GM04504 (cell line): ENCODE data around the gene PKD1L1.
"Not testable (repeated sequence)": the region's sequence is repeated elsewhere in the genome, so short reads cannot be mapped to it uniquely, and the experiment has no call there.

Experiments
- DNase-seq: peaks from one replicate; pipeline ENCODE4 v3.0.0-alpha.2; 2012; ENCODE audit warnings: low read depth

Gene PKD1L1, protein sequence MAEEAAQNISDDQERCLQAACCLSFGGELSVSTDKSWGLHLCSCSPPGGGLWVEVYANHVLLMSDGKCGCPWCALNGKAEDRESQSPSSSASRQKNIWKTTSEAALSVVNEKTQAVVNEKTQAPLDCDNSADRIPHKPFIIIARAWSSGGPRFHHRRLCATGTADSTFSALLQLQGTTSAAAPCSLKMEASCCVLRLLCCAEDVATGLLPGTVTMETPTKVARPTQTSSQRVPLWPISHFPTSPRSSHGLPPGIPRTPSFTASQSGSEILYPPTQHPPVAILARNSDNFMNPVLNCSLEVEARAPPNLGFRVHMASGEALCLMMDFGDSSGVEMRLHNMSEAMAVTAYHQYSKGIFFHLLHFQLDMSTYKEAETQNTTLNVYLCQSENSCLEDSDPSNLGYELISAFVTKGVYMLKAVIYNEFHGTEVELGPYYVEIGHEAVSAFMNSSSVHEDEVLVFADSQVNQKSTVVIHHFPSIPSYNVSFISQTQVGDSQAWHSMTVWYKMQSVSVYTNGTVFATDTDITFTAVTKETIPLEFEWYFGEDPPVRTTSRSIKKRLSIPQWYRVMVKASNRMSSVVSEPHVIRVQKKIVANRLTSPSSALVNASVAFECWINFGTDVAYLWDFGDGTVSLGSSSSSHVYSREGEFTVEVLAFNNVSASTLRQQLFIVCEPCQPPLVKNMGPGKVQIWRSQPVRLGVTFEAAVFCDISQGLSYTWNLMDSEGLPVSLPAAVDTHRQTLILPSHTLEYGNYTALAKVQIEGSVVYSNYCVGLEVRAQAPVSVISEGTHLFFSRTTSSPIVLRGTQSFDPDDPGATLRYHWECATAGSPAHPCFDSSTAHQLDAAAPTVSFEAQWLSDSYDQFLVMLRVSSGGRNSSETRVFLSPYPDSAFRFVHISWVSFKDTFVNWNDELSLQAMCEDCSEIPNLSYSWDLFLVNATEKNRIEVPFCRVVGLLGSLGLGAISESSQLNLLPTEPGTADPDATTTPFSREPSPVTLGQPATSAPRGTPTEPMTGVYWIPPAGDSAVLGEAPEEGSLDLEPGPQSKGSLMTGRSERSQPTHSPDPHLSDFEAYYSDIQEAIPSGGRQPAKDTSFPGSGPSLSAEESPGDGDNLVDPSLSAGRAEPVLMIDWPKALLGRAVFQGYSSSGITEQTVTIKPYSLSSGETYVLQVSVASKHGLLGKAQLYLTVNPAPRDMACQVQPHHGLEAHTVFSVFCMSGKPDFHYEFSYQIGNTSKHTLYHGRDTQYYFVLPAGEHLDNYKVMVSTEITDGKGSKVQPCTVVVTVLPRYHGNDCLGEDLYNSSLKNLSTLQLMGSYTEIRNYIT (N-terminal part only)

DNA sequence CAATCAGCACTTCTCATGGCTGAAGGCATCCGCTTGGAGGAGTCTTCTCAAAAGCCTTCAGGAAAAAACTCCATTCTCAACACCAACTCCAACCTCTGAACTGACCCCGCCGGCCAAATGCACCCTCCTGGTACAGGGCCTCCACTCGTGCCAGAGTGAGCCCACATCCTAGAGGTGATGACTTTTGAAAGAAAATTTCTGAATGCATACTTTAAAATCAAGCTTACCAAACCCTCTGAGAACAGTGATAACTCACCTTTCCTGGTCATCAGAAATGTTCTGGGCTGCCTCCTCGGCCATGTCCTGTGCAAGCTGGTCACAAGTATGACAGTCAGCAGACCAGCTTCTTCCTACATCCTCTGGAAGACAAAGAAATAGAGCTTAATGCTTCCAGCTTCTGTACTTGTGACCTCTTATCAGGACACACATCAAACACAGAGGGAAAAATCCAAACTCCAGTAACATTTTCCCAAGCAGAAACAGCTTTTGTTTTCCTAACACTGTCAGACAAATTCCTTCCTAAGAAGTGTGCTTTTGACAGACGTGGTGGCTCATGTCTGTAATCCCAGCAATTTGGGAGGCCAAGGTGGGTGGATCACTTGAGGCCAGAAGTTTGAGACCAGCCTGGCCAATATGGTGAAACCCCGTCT is at the start of gene PKD1L1:
PKD1L1 (minus strand) TSS at position 326 of the 650 bp plus-strand sequence; CDS start at position 300, 26 bp downstream.
- DNase-seq: no peak

DNA sequence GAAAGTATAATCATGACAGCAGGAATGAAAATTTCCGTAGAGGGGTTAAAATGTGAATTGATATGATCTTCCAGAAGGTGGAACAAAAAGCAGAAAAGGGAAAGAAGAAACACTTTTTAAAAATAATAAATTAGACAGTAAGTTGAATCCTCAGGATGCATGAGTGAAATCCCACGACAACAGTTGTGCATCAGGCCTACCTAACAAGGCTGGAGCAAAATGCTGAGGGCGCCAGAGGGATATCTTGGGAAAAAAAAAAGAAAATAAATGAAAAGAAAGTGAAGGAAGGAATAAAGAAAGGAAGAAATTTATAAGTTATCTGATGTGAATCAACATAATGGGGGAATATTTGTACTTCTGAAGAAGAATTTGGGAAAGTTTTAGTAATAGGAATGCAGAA is 44.2 kb upstream of the PKD1L1 start:
- no peak for DNase-seq

DNA sequence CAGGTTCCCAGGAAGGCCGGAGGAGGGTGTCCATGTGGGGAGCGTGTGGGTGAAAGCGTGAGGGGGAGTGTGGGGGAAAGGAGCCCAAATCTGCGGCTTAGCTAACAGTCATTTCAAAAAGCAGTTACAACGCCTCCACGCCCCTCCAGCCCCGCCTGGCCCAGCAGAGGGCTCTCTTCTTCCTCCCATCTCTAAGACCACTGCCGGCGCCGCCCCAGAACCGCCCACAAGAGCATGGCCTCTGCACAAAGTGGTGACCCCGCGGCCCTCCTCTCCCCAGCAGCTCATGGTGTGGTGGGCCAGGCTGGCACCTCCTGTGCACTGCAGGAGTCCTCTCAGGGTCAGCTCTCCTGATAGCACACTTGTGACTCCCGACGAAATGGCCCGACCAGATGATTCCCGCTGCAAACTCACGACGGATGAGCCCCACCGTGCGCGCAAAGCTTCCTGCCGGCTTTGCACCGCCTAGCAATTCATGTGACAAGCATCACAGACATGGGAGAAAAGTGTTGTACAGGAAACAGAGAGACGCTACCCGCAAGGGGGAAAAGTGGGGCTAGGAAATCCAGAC is 43.6 kb upstream of the PKD1L1 start:
- DNase-seq: no peak

DNA sequence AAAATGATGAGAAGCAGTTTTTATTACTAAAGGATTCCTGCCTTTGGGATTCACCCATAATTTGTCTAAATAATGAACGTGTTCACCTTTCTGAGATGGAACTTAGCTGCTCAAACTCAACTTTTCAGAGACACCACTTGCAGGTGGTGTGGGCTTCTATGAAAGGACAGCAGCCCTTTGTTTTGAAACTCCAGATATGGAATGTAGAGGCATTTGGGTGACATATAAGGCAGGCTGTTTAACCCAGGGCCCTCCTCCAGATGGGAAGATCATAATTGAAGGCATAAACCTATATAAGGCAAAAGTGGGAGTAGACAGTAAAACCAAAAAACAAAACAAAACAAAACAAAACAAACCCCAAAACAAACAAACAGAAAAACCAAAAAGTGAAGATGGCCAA is 43.0 kb upstream of the PKD1L1 start:
- DNase-seq: no peak

DNA sequence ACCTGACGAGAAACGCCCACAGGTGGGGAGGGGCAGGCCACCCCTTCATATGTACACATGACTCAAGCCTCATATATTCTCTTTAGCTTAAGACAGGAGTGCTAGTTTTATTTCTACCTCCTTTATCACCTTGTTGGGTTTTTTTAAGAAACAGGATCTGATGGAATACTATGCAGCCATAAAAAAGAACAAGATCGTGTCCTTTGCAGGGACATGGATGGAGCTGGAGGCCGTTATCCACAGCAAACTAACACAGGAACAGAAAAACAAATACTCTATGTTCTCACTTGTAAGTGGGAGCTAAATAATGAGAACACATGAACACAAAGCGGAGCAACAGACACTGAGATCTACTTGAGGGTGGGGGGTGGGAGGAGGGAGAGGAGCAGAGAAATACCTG is 42.3 kb upstream of the PKD1L1 start:
- DNase-seq: no peak

DNA sequence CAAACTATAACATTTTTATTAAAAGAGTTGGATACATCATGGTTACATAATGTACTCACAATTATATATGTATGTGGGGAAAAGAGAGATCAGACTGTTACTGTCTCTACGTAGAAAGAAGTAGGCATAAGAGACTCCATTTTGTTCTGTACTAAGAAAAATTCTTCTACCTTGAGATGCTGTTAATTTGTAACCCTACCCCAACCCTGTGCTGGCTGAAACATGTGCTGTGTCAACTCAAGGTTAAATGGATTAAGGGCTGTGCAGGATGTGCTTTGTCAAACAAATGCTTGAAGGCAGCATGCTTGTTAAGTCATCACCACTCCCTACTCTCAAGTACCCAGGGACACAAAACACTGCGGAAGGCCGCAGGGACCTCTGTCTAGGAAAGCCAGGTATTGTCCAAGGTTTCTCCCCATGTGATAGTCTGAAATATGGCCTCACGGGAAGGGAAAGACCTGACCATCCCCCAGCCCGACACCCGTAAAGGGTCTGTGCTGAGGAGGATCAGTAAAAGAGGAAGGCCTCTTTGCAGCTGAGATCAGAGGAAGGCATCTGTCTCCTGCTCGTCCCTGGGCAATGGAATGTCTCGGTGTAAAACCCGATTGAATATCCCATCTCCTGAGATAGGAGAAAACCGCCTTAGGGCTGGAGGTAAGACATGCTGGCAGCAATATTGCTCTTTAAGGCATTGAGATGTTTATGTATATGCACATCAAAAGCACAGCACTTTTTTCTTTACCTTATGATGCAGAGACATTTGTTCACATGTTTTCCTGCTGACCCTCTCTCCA is 41.5 kb upstream of the PKD1L1 start:
- not testable (repeated sequence) for DNase-seq

DNA sequence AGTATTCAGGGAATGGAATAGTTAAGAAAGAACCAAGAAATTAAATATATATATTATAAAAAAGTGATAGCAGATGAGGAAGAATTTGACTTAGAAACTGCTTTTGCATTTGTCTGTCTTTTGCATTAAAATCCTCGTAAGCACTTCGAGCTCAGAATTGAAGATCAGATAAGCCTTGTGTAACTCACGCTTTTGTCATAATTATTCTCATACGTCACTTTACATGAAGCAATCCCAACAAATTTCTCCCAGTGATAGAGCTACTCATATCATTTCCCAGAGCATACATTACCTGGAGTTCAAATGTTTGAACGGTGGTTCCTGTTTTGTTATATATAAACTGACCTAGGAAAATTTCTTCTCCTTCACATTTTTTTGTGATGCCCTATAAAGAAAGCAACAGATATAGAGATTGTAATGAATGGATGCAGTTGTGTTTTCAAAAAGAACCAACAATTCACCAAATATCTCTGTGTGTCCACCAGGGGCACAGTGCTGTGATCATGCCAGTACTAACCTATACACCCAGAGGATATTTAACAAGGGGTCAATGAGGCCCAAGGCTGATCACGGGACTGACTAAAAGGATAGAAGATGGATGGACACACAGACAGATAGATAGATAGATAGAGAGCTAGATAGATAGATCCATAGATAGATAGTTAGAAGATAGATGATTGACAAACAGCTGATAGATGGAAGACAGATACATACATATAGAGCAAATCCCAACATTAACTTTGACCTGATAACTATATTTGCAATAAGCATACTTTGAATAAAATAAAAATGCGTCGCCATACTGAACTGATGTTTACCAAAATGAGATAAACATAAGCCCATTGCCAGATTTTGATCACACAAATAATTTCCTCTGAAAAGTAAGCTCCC is 40.5 kb upstream of the PKD1L1 start:
- DNase-seq: no peak

DNA sequence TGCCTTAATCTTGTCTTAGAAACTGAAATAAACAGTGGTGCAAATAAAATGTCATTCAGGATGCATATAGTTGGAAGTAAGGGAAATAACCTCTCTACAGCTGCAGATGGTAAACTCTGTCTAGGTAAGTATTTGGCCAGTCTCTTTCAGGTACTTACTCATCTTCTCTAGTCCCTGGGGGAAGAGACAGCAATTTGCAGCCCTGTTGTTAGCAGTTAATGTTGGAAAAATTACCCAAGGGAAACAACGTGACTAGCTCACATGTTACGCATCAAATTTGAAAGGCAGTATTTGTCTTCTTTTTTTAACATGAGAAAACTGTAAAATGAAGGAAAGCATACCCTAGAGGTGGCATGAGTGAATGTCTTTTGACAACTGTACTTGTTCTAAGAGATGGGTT is 34.3 kb upstream of the PKD1L1 start:
- no peak for DNase-seq

DNA sequence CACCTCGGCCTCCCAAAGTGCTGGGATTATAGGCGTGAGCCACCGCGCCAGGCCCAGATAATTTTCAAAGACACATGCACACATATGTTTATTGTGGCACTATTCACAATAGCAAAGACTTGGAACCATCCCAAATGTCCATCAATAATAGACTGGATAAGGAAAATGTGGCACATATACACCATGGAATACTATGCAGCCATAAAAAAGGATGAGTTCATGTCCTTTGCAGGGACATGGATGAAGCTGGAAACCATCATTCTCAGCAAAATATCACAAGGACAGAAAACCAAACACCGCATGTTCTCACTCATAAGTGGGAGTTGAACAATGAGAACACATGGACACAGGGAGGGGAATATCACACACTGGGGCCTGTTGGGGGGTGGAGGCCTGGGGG is 32.4 kb upstream of the PKD1L1 start:
- DNase-seq: not testable (repeated sequence)

DNA sequence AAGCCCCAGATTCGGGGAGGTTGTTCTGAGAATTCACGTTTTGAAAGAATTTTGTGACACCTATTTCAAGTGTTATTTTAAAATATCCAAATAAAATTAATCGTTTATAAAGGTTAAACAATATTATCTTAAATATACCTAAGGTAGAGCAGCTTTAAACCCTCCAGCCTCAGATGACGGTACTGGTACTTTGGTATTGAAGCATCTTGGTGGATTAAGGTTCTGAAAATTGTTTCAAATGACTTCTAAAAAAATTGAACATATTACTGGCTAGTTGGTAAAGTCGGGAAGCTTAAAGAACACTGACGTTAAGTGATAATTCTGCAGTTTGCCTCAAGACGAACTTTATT is 31.5 kb upstream of the PKD1L1 start:
- DNase-seq: no peak

DNA sequence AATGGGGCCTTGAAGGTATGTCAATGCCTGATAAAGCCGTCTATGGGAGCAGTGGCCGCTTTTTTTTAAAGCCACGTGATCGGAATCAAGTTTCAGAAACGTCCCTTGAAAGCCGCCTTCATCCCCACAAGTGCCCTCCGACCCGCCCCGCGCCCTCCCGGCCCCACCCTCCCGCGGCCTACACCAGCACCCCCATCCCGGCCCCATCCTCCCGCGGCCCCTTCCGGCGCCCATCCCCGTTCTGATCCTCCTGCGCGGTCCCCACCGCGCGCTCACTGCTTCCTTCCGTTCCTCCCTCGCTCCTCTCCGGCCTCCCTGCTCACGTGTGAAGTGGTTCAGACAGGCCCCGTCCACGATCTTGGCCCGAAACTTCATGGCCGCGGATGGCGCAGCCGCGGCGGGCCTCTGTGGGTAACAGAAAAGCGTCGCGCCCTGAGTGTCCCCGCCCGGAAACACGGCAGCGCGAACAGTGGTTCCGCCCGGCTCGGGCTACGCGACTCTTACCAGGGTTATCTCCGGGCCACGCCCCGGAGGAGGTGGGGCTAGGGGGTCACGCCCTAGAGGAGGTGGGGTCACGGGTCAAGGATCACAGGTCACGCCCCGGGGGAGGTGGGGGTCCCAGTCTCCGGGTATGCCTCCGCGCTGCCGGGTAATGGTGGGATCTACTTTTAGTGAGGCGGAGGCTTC is 31.0 kb upstream of the PKD1L1 start, which contains the start of gene HUS1:
HUS1 (minus strand) TSS at position 471 of the 687 bp plus-strand sequence; CDS start at position 375, 96 bp downstream.
- DNase-seq: peak; percentile 74

DNA sequence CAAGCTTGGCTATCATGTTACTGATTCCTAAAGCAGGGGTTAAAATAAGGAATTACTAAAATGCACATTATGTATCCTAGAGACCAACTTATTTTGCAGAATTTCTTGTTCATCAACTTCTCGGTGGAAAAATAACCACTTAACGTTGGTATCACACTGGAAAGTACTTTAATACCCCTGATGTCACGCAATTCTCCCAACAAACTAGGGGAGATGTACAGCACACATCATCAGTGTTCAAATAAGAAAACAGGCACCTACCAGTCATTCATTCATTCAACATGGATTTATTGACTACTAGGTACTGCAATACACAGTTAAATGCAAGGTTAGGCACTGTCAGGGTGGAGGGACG is 30.5 kb upstream of the PKD1L1 start:
- no peak for DNase-seq

DNA sequence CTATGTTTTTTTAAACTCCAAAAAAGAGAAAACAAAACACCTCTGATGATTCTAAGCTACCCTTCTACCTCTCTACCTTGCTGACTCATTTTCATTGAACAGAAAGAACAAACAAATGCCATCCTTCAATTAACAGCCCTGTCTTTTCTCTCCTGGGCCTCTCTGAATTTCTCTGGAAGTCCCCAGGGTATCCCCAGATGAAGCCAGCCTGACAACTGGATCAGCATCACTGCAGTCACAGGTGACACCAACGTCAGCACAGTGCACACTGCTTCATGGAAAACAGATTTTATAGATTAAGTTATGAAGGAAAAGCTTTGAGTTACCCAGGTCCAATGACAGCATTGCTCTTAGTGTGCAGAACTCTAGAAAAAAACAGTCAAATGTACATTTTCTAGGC is 25.5 kb upstream of the PKD1L1 start:
- DNase-seq: no peak

DNA sequence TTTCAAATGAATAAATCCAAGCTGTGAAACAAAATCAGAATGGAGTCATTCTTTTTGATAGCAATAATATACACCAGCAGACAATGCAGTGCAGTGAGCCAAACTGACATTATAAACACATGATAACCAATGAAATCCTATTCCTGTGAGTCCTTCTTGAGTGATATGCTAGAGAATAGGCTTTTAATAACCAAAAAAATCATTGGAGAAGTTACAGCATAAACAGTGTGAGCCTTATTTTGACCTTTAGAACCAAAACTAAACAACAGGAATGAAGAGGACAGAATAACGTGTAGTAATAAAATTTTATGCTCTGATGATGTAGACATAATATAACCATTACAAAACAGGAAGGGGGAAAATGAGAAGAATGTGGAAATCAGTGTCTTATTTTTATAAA is 22.5 kb upstream of the PKD1L1 start:
- DNase-seq: no peak

DNA sequence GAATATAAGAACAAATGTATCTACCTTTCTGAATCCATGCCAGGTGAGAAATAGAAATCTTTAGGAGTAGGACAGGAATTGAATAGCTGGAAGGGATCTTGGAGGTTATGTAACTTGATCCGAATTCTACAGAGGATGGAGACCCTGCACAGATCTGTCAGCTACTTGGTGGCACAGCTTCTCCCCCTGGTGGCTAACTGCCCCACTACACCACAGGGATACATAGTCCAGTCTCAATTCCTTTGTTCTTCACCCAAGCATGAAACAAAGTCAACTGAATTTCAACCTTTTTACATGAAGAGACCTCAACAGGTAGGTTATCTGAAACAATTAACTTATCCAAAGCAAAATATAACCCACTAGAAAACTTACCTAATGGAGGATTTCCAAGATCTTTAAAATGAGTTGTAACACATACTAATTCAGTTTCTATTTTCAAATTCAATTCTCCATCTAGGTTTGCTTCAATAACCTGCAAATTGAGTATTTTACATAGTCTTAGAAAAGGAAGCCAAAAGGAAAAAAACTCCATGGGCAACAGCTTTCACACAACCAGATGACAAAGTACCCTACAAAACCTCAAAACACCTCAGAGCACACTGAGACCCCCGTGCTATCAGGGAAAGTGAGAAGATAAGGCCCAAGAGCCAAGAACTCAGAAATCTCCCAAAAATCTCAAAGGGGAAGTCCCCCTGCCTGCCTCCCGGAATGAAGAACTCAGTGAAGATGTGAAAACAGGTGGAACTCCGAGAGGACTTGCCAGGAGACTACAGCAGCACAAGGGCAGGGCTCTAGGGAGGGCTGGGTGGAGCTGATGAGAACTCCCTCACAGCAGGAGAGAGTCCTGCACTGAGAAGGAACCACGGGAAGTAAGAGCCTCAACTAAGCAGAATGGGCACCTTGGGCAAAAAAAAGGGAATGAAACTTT is 20.8 kb upstream of the PKD1L1 start:
- DNase-seq: no peak

DNA sequence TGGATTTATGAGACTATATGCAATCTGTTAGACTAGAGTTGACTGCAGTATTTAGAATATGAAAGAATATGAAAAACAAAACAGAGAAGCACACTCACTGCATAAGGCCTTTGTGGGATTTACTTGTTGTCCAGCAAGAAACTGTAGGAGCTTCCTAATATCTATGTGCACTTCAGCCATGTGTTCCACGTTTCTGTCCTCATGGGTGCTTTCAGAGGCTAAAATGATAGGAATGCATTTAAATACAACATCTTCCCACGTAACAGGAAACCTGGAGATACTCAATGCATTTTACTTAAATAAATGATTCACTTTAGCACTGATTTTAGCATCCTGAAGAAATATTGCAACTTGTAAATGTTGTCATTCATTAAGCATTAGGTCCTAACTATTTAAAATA is 19.4 kb upstream of the PKD1L1 start:
- no peak for DNase-seq

DNA sequence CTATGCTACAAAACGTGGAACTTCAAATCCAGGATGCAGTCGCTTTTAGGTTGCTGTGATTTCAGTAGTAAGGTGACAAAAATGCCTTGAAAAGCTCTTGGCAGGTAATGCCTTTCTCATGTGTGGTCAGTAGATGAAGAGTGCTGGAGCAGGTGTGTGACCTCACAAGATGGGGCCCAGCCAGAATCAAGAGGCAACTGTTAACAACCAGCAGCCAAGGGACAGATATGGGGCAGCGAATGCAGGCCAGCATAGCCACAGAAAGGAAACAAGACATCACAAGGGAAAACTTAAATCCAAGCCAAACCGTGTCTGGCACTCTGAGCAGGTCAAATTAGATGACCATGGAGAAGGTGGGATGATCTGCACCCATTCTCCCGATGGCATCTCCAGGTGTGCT is 18.9 kb upstream of the PKD1L1 start:
- DNase-seq: no peak

DNA sequence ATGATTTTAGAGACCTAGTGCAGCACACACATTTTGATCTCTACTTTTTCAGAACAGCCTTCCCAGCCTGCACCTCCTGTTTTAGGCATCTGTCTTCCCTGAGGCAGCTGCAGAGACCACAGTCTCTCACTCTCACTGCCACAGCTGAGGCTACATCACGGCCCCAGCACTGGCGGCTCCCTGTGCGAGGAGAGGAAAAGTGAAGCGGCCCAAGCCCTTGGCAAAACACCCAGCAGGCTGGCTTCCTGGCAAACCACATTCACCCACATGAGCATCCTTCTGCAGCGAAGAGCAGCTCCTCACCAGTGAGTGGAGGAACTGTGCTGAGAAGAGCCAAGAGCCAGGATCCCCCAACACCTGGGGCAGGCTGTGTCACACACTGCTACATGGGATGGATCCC is 17.2 kb upstream of the PKD1L1 start:
- DNase-seq: no peak
